GM19455 (cell line): ENCODE results near the gene BOLA2B.
"Not testable (repeated sequence)": the region's sequence is repeated elsewhere in the genome, so short reads cannot be mapped to it uniquely, and the experiment has no call there.

ENCODE experiments used
- ATAC-seq: cut with Tn5 transposase; IDR thresholded peaks from one replicate; pipeline ENCODE4 v1.9.1; 2021; ENCODE audit not compliant: unreplicated experiment

BOLA2B gene

GRCh38 chr16:30184891-30185682 lies 8.4 kb downstream of the BOLA2B start:
- peak; percentile 0 for ATAC-seq

- no peak for ATAC-seq
Observed at GRCh38 chr16:30184096-30184890, 9.2 kb downstream of the BOLA2B start.

GRCh38 chr16:30183233-30184095 lies 10.0 kb downstream of the BOLA2B start, which contains the start of gene CORO1A:
CORO1A (plus strand) TSS chr16:30183602; CDS start chr16:30185210, 1,608 bp downstream.
- peak; percentile 39 for ATAC-seq

GRCh38 chr16:30180741-30181140 lies 12.7 kb downstream of the BOLA2B start:
- ATAC-seq, result no peak

- no peak for ATAC-seq
Observed at GRCh38 chr16:30179931-30180330, 13.5 kb downstream of the BOLA2B start.

- ATAC-seq, result no peak
Observed at GRCh38 chr16:30179195-30179594, 14.3 kb downstream of the BOLA2B start.

- not testable (repeated sequence) for ATAC-seq
Observed at GRCh38 chr16:30176876-30177275, 16.6 kb downstream of the BOLA2B start.

GRCh38 chr16:30173054-30173453 lies 20.4 kb downstream of the BOLA2B start:
- no peak for ATAC-seq

GRCh38 chr16:30170145-30170544 lies 23.3 kb downstream of the BOLA2B start:
- not testable (repeated sequence) for ATAC-seq

- ATAC-seq, result not testable (repeated sequence)
Observed at GRCh38 chr16:30169416-30169815, 24.1 kb downstream of the BOLA2B start.

- ATAC-seq, result not testable (repeated sequence)
Observed at GRCh38 chr16:30168746-30169145, 24.7 kb downstream of the BOLA2B start.

GRCh38 chr16:30166202-30166902 lies 27.1 kb downstream of the BOLA2B start:
- no peak for ATAC-seq

GRCh38 chr16:30163538-30163937 lies 29.9 kb downstream of the BOLA2B start:
- ATAC-seq, result no peak

- ATAC-seq, result no peak
Observed at GRCh38 chr16:30157214-30157613, 36.3 kb downstream of the BOLA2B start.

- no peak for ATAC-seq
Observed at GRCh38 chr16:30155188-30155587, 38.3 kb downstream of the BOLA2B start.

GRCh38 chr16:30152517-30152916 lies 40.9 kb downstream of the BOLA2B start:
- no peak for ATAC-seq

- ATAC-seq, result no peak
Observed at GRCh38 chr16:30151091-30151490, 42.4 kb downstream of the BOLA2B start.

GRCh38 chr16:30149250-30149930 lies 44.1 kb downstream of the BOLA2B start:
- no peak for ATAC-seq

- no peak for ATAC-seq
Observed at GRCh38 chr16:30147843-30148510, 45.5 kb downstream of the BOLA2B start.
